T-helper 2 cell (primary cell): Measurements from ENCODE around the gene RFX2.
"Not testable (repeated sequence)": the region's sequence is repeated elsewhere in the genome, so short reads cannot be mapped to it uniquely, and the experiment has no call there.

Experiments used
- DNase-seq, 5 experiments: peaks; one replicate each; pipeline versions ENCODE4 v3.0.0 to v3.0.0-alpha.2; 2012 to 2022

RFX2 gene

GRCh38 chr19:6034512-6034911, 75.8 kb downstream of the RFX2 start:
- no peak for DNase-seq

- DNase-seq = no peak
Measured at GRCh38 chr19:6033744-6034264, 76.5 kb downstream of the RFX2 start.

- DNase-seq = no peak
Measured at GRCh38 chr19:6032827-6033226, 77.5 kb downstream of the RFX2 start.

GRCh38 chr19:6032381-6032780, 77.9 kb downstream of the RFX2 start:
- DNase-seq = no peak

GRCh38 chr19:6030214-6030507, 80.1 kb downstream of the RFX2 start:
- no peak for DNase-seq

- DNase-seq = no peak
Measured at GRCh38 chr19:6026390-6027227, 83.7 kb downstream of the RFX2 start.

GRCh38 chr19:6024756-6025155, 85.5 kb downstream of the RFX2 start:
- DNase-seq = not testable (repeated sequence)

GRCh38 chr19:6023936-6024335, 86.4 kb downstream of the RFX2 start:
- no peak for DNase-seq

GRCh38 chr19:6023085-6023682, 87.1 kb downstream of the RFX2 start:
- DNase-seq = no peak

- DNase-seq = no peak
Measured at GRCh38 chr19:6022570-6023064, 87.7 kb downstream of the RFX2 start.

GRCh38 chr19:6021878-6022569, 88.3 kb downstream of the RFX2 start:
- DNase-seq = peak; percentile 32 to 83 (median 58)

GRCh38 chr19:6020972-6021805, 89.1 kb downstream of the RFX2 start:
- DNase-seq = no peak

GRCh38 chr19:6020166-6020882, 90.0 kb downstream of the RFX2 start:
- peak in 1 of 5 experiments; percentile 28 for DNase-seq

- DNase-seq = peak in 1 of 5 experiments; percentile 29
Measured at GRCh38 chr19:6018786-6019185, 91.5 kb downstream of the RFX2 start.

- DNase-seq = no peak
Measured at GRCh38 chr19:6017576-6017975, 92.7 kb downstream of the RFX2 start.

GRCh38 chr19:6015841-6016545, 94.3 kb downstream of the RFX2 start:
- no peak for DNase-seq

GRCh38 chr19:6014551-6015135, 95.7 kb downstream of the RFX2 start:
- DNase-seq = no peak

GRCh38 chr19:6012426-6013170, 97.7 kb downstream of the RFX2 start:
- DNase-seq = no peak

GRCh38 chr19:6011794-6012193, 98.5 kb downstream of the RFX2 start:
- DNase-seq = no peak

- DNase-seq = no peak
Measured at GRCh38 chr19:6011206-6011605, 99.1 kb downstream of the RFX2 start.
